HG03469 (cell line): ENCODE results near the gene KNCN.

Experiments used
- ATAC-seq: cut with Tn5 transposase; IDR thresholded peaks from one replicate; pipeline ENCODE4 v1.9.1; 2021; ENCODE audit warnings: mild to moderate bottlenecking, moderate library complexity, moderate number of reproducible peaks; ENCODE audit not compliant: unreplicated experiment

Gene KNCN

GRCh38 chr1:46525253-46525983, 26.0 kb downstream of the KNCN start:
- ATAC-seq = no peak

GRCh38 chr1:46524843-46525242, 26.6 kb downstream of the KNCN start:
- ATAC-seq = no peak

- ATAC-seq = no peak
Measured at GRCh38 chr1:46523496-46524353, 27.7 kb downstream of the KNCN start.

DNA sequence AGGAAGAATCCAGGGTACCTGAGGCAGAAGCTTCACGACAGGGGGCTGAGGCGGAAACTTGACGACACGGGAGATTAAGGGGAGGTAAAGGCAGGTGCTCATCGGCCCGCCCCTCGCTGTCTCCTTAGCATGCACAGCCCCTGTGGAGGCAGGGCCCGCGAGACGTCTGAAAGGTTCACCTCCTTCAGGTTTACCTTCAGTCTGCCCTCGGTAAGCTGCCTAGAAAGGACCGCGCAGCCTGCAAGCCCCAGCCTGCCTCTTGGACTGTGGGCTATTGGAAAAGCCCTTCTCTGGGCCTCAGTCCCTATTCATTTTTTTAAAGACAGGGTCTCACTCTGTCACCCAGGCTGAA, 28.5 kb downstream of the KNCN start:
- ATAC-seq = no peak

- no peak for ATAC-seq
Measured at GRCh38 chr1:46522184-46522968, 29.1 kb downstream of the KNCN start.

- no peak for ATAC-seq
Measured at GRCh38 chr1:46521414-46521813, 30.0 kb downstream of the KNCN start.

DNA sequence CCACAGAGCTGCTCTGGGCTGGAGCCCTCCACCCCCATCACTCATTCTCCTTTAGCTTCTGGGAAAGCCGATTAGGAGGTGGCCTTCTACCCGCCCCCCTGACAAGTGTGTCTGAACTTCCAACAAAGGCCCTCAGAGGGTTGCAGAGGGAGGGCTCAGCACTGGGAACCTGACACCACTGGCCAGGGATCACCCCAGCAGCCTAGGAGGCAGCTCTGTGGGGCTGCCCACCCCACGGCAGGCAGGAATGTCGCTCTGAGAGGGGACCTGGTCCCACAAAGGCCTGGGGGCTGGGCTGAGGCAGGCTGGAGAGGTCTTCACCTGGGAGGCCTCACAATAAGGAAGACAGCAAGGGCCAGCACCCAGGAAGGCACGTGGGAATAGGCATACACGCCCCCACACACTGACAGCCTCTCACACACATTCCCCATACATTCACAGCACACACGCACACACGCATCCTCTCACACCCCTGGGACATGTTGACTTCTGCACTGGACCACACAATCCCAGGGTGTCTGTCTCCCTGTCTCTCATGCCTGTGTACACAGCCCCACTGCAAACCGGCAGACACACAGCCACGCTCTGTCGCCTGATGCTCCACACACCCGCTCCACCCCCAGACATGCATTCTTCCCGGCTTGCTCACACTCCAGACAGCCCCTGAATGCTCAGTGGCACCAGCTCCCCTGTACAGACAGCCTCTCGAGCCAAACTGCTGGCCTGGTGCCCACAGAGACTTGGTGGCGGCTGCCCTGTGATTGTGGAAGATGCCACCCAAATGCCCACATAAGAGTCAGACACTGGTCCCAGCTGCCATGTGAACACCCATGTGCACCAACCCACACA, 31.2 kb downstream of the KNCN start:
- ATAC-seq = no peak

- ATAC-seq = no peak
Measured at GRCh38 chr1:46519209-46519608, 32.2 kb downstream of the KNCN start.

DNA sequence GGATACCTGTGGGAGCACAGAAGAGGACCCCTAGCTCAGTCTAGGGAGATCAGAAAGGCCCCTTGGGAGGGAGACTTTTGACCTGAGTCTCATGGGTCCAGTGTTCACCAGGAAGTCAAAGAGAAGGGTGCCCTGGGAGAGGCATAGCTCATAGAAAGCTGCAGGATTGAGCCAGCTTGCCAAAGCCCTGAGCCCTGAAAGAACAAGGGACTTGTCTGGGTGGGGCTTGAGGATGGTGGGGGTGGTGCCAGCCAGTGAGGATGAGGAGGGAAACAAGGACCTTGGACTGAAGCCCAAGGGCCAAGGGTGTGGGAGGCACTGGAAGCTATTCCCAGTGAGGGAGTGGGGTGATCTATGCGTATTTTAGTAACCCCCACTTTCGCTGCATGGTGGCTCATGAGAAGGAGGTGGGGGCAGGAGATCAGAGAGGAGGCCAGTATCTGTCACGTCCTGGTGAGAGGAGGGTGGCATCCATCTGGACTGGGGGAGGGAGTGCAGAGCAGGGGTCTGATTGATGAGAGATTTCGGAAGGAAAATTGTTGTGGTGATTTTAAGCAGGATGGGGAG, 33.4 kb downstream of the KNCN start:
- no peak for ATAC-seq

DNA sequence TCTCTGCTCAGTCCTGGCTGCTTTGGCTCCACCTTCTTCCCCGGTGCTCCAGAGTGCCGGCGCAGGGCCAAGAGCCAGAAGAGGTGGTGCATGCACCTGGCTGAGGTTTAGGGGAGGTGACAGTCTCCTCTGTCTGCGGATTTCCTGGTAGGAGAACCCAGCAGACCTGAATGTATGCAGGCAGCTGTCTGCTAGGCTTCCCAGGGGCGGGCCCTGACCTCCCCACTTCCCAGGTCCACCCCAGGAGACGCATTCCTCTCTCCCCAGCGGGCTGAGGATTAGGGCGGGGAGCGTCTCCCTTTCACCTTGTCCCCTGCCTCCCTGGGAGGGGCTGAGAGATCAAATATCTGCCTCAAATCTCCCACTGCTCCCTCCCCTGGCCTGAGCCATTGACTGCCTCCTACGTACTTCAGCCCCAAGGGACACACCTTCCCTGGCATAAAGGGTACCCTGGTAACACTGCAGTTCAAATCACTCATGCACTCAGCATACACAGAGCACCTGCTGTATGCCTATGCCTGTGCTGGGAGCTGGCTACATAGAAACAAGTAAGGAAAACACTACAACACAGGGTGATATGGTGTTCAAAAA, 34.3 kb downstream of the KNCN start:
- no peak for ATAC-seq

DNA sequence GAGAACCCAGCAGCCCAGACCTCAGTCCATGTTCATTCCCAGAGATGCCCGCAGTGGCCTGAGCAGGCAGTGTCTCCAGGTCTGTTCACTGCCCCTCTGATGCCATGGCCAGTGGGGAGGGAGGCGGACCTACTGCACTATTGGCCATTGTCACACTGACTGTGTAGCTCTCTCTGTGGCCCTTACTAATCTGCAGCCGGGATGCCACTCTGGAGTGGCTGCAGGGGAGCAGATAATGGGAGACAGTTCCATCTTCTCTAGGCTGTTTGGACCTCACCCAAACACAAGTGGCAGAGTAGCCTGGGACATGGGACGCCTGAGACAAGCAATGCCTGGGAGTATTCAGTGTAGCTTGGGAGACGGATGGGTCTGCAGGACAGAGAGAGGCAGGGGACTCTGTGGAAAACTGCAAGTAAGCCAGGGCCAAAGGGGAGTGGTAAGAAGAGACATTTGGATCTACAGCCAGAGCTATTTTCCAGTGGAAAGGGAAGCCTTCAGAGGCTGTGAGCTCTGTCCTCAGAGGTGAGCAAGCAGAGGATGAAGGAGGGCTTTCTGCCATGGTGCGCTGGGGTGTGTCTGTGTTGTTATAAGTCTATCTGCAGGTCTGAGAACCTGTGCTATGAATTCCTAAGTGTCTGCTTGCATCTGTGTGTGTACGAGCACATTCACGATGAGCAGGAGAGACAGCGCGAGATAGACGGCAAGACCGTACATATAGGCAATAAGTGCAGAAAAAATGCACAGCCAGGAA, 35.1 kb downstream of the KNCN start:
- no peak for ATAC-seq

DNA sequence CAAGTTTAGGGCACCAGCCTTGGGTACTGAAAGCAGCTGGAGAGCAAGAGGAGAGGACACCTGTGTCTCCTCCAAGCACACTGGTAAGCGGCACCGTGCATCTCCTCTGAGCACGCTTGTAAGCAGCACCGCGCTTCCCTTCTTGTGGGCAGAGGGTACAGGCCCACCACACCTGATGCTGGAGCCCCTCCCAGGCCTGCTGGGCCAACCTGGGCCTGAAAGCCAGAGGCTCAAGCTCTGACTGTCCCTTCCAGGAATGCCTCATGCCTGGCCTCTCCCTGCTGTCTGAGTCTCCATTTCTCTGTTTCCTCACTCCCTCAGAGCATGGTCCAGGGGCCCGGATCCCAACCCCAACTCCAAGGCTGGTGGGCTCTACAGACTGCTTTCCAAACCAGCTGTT, 35.9 kb downstream of the KNCN start:
- ATAC-seq = no peak

- no peak for ATAC-seq
Measured at GRCh38 chr1:46513536-46513935, 37.9 kb downstream of the KNCN start.

- ATAC-seq = no peak
Measured at GRCh38 chr1:46512792-46513190, 38.7 kb downstream of the KNCN start.

DNA sequence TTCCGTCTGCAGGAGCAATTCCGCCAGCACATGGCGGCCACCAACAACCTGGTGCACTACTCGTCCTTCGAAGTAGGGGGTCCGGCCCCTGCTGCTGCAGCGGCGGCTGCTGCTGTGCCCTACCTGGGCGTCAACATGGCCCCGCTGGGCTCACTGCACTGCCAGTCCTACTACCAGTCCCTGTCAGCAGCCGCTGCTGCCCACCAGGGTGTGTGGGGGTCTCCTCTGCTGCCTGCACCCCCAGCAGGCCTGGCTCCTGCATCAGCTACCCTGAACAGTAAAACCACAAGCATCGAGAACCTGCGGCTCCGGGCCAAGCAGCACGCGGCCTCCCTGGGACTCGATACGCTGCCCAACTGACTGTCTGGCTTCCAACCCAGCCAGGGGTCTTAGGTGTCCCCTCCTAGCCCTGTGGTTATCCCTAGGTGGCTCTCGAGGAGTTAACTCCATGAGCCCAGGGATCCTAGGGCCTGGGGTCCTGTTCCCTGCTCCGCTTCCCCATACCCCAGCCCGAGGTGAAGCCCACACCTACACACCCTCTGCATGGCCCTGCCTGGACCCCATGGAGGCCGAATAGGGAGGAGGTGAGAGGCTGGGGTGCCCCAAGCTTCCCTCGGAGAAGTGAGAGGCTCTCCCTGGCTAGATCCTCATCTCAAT, 39.2 kb downstream of the KNCN start:
- no peak for ATAC-seq

- ATAC-seq = no peak
Measured at GRCh38 chr1:46510998-46511365, 40.5 kb downstream of the KNCN start.

GRCh38 chr1:46510341-46510997, 41.0 kb downstream of the KNCN start:
- ATAC-seq = no peak

DNA sequence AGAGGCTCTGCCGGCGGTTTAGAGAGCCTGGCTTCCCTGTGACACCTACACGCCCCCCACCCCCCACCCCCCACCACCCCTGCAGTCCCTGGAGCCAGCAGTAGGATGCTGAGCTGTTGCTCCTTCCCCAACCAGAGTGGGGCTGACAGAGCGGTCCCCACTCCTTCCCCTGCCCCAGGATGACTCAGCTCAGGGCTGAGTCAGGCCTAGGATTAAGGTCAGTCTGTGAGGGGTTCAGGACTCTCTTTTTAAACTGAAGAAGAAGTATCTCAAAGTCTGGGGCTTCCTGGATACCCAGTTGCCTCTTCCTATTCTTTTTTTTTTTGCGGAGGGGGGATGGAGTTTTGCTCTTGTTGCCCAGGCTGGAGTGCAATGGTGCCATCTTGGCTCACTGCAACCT, 42.7 kb downstream of the KNCN start:
- no peak for ATAC-seq
